ENCODE measurements around the gene TAL2.

DNA sequence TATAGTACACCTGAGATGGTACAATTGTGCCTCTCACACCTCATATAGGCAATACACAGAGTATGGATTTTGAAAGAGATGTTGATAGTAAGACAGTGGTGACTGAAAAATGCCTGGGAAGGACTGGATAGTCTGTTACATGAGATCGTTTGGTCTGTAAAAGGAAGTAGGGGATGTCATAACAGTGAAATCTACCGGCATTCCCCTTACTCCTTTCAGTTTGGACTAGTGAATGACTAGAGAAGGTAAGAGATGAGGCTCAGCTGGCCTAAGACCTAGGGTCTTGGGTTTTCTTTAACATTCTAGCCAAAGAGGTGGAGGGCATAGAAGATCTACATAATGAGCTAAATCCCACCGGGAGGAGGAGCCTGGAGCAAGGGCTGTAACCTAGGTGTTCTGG, 8.1 kb downstream of the TAL2 start:
- TF ChIP-seq POLR2A (IDR thresholded peaks at IDR 0.05) (no peak), POLR2AphosphoS5 (IDR thresholded peaks at IDR 0.05; ENCODE audit: insufficient read depth in 1 of 2, low read depth in 1 of 2) (no peak)
- TF ChIP-seq, protein P1, sequence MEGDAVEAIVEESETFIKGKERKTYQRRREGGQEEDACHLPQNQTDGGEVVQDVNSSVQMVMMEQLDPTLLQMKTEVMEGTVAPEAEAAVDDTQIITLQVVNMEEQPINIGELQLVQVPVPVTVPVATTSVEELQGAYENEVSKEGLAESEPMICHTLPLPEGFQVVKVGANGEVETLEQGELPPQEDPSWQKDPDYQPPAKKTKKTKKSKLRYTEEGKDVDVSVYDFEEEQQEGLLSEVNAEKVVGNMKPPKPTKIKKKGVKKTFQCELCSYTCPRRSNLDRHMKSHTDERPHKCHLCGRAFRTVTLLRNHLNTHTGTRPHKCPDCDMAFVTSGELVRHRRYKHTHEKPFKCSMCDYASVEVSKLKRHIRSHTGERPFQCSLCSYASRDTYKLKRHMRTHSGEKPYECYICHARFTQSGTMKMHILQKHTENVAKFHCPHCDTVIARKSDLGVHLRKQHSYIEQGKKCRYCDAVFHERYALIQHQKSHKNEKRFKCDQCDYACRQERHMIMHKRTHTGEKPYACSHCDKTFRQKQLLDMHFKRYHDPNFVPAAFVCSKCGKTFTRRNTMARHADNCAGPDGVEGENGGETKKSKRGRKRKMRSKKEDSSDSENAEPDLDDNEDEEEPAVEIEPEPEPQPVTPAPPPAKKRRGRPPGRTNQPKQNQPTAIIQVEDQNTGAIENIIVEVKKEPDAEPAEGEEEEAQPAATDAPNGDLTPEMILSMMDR (IDR thresholded peaks at IDR 0.05), result no peak

Data from vagina (tissue), 2 donors.